Measurements from ENCODE around the gene GTF2I. TPM values are rescaled to one million over a fixed set of nuclear protein-coding genes. Genes with fewer than 3 reads are reported as not detected.

The GTF2I gene
- total RNA-seq, 2 experiments from 2014 or later, result 105 to 109 TPM

DNA sequence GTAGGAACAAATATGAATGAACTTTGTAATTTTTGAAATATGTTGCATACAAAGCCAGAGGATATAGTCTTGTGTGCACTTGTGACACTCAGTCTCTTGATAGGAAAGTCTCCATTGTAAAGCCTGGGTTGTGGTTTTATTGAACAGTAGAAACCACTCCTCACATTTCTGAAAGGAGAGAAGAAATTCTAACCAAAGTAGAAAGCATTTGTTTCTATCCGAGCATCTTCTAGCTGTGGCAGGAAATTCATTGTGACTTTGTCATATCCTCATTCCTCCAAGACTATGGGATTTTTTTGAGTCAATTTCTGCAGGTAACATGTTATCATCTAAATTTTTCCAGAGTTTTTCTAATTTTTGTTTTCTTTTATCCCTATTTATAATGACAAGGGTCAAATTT is 60.8 kb downstream of the GTF2I start:
- H3K9me3 Mint-ChIP-seq, result no peaks in the 10 kb centered on the region

DNA sequence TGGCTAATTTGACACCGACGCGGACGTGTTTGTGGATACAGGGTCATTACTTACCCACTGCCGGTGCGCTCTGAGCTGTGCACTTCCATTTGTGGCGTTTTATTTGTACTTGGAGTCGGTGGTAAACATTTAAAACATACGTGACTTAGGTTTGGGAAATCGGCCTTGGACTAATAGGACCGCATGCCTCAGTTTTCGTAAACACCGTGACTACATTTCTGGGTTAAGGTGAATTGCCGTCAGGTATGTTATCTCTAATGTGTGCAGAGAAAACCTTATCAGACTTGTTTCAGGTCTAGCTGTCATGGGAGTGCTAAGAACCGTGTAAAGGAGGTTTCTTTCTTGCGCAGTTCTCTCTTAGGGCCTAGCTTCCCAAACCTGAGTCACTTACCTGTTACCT is 64.6 kb downstream of the GTF2I start:
- no peak overlapping the region for H3K4me3 Mint-ChIP-seq
- ATAC-seq (ENCODE audit: poor library complexity) (no peak), DNase-seq (no peak)
- no peak overlapping the region for H3K27ac Mint-ChIP-seq
- H3K4me1 Mint-ChIP-seq (ENCODE audit: low read depth), result peaks cover 9% of the 10 kb centered on the region
- ChIA-PET POLR2A (no interaction called here), CTCF (no interaction called here)
- no peaks in the 10 kb centered on the region for H3K9me3 Mint-ChIP-seq
- peaks cover 69% of the 10 kb centered on the region for H3K36me3 Mint-ChIP-seq (ENCODE audit: low read depth)
- TF ChIP-seq, protein P1, sequence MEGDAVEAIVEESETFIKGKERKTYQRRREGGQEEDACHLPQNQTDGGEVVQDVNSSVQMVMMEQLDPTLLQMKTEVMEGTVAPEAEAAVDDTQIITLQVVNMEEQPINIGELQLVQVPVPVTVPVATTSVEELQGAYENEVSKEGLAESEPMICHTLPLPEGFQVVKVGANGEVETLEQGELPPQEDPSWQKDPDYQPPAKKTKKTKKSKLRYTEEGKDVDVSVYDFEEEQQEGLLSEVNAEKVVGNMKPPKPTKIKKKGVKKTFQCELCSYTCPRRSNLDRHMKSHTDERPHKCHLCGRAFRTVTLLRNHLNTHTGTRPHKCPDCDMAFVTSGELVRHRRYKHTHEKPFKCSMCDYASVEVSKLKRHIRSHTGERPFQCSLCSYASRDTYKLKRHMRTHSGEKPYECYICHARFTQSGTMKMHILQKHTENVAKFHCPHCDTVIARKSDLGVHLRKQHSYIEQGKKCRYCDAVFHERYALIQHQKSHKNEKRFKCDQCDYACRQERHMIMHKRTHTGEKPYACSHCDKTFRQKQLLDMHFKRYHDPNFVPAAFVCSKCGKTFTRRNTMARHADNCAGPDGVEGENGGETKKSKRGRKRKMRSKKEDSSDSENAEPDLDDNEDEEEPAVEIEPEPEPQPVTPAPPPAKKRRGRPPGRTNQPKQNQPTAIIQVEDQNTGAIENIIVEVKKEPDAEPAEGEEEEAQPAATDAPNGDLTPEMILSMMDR (IDR thresholded peaks at IDR 0.05), result no peak
- H3K27me3 Mint-ChIP-seq, result no peaks in the 10 kb centered on the region
- Histone ChIP-seq H3K36me3 (ENCODE audit: insufficient read depth, low read length) (peaks cover 39% of the 10 kb centered on the region), H3K4me3 (ENCODE audit: low read length) (no peak overlapping the region), H3K27me3 (ENCODE audit: control insufficient read depth in 1 of 2, insufficient read depth in 2 of 2, low read length in 2 of 2) (no peaks in the 10 kb centered on the region), H3K4me1 (ENCODE audit: insufficient read depth, low read length) (no peaks in the 10 kb centered on the region), H3K9me3 (ENCODE audit: control insufficient read depth in 1 of 2, insufficient read depth in 1 of 2, low read length in 2 of 2) (no peaks in the 10 kb centered on the region), H3K27ac (ENCODE audit: low read depth in 1 of 2, low read length in 2 of 2) (no peak overlapping the region)
- intact Hi-C loops (cut with DNase I, micrococcal nuclease), result no loop called here

More for the DNA sequence above, 60.8 kb downstream of the GTF2I start:
- intact Hi-C loops (cut with DNase I, micrococcal nuclease), result loop anchor here in 1 of 2 experiments (10.0 kb wide), 1 partner anchor 304 kb away; no protein-coding TSS in a partner anchor
- Histone ChIP-seq H3K27me3 (ENCODE audit: control insufficient read depth in 1 of 2, insufficient read depth in 2 of 2, low read length in 2 of 2) (no peaks in the 10 kb centered on the region), H3K4me3 (ENCODE audit: low read length) (no peak overlapping the region), H3K27ac (ENCODE audit: low read depth in 1 of 2, low read length in 2 of 2) (no peak overlapping the region), H3K36me3 (ENCODE audit: insufficient read depth, low read length) (peaks cover 60% of the 10 kb centered on the region), H3K4me1 (ENCODE audit: insufficient read depth, low read length) (no peaks in the 10 kb centered on the region), H3K9me3 (ENCODE audit: control insufficient read depth in 1 of 2, insufficient read depth in 1 of 2, low read length in 2 of 2) (peaks cover 0 to 5% of the 10 kb centered on the region in 2 experiments)
- no peak overlapping the region for H3K4me3 Mint-ChIP-seq
- H3K27me3 Mint-ChIP-seq, result no peaks in the 10 kb centered on the region
- peak overlapping the region; percentile 76 for H3K27ac Mint-ChIP-seq
- ChIA-PET POLR2A (interaction anchor here (0.7 kb wide), 1 partner anchor 548 kb away, joined by 3 read pairs; no protein-coding TSS in a partner anchor), CTCF (no interaction called here)
- H3K4me1 Mint-ChIP-seq (ENCODE audit: low read depth), result peaks cover 9% of the 10 kb centered on the region
- ATAC-seq (ENCODE audit: poor library complexity), result no peak
- peaks cover 79% of the 10 kb centered on the region for H3K36me3 Mint-ChIP-seq (ENCODE audit: low read depth)
- TF ChIP-seq, protein P1 (IDR thresholded peaks at IDR 0.05), result no peak
- no peak for DNase-seq

DNA sequence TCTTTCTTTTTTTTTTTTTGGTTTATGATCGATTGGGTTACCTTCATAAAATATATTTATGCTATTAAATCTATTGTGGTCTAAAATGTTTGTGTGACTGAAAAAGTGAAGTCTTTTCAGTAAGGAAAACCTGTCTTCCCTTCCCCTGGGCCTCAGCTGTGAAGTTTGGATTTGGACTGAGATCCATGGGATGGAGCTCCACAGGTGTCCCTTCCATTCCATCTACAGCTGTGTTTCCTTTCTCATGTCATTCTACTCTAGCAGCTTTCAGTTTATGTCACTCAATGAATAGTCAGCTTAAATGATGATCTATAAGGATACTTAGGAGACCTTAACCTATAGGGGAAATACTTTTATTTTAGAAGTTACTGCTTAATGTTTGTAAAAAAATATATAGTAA is 68.3 kb downstream of the GTF2I start:
- Histone ChIP-seq H3K4me3 (ENCODE audit: low read length) (no peak overlapping the region), H3K9me3 (ENCODE audit: control insufficient read depth in 1 of 2, insufficient read depth in 1 of 2, low read length in 2 of 2) (no peaks in the 10 kb centered on the region), H3K4me1 (ENCODE audit: insufficient read depth, low read length) (no peaks in the 10 kb centered on the region), H3K27me3 (ENCODE audit: control insufficient read depth in 1 of 2, insufficient read depth in 2 of 2, low read length in 2 of 2) (no peaks in the 10 kb centered on the region), H3K27ac (ENCODE audit: low read depth in 1 of 2, low read length in 2 of 2) (no peak overlapping the region), H3K36me3 (ENCODE audit: insufficient read depth, low read length) (peaks cover 22% of the 10 kb centered on the region)
- no peaks in the 10 kb centered on the region for H3K27me3 Mint-ChIP-seq
- H3K4me1 Mint-ChIP-seq (ENCODE audit: low read depth), result no peaks in the 10 kb centered on the region
- CTCF ChIA-PET, result no interaction called here
- POLR2A ChIA-PET, result no interaction called here
- ATAC-seq (ENCODE audit: poor library complexity) (no peak), DNase-seq (no peak)
- H3K9me3 Mint-ChIP-seq, result no peaks in the 10 kb centered on the region
- H3K27ac Mint-ChIP-seq, result peak overlapping the region; percentile 52
- H3K36me3 Mint-ChIP-seq (ENCODE audit: low read depth), result peaks cover 45% of the 10 kb centered on the region
- intact Hi-C loops (cut with DNase I, micrococcal nuclease), result no loop called here
- no peak overlapping the region for H3K4me3 Mint-ChIP-seq
- TF ChIP-seq, protein P1 (IDR thresholded peaks at IDR 0.05), result no peak

All from CD4-positive, alpha-beta T cell (primary cell).